HG03575 (cell line): ENCODE measurements around the gene FILIP1L.

Experiments
- ATAC-seq: cut with Tn5 transposase; IDR thresholded peaks from one replicate; pipeline ENCODE4 v1.9.1; 2021; ENCODE audit not compliant: unreplicated experiment, insufficient number of reproducible peaks, low FRiP score; ENCODE audit errors: extremely low read depth

The FILIP1L gene

DNA sequence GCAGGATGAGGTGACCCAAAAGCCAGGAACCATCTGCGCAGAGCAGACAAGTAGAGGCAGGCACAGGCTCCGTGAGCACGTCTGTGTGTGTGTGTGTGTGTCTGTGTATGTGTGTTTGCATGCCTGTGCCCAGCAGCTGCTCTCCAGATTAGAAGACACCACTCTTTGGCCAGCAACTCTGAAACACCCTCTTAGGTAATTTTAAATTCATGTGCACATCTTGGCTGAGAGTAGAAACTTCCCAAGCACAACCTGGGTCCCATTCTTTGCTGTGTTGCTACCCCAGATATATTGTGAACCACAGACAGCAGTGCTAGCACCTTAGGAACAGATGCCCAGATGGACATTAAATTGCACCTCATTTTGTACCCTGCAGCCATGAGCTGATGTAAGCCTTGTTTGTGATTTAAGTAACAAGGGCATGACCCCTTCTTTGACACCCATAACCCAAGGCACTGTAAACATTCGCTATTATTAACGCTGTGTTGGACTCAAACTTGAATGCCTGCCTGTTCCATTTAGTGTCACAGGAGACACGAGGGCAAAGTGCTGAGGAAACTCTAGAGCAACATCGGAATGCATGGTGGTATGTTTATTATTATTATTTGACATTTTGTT lies at the start of gene FILIP1L:
FILIP1L (minus strand) TSS at position 89 of the 618 bp plus-strand sequence.
- no peak for ATAC-seq

DNA sequence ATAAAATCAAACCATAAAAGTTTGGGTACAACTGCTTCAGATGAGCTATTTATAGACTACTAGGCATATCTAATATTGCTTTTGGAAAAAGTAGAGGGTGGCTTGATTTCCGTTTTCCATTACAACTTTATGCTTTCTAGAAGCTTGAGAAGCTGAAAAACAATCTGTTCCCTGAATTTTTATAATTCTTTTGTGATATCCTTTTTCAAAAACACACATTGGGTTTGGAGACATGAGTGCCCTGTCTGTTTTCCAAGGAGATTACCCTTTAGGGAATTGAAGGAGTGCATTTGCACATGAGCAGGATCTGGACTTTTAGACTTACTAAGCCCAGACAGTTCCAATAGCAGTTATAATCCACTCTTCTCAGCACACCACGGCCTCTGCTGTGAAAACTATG lies 49.5 kb upstream of the FILIP1L start:
- no peak for ATAC-seq

DNA sequence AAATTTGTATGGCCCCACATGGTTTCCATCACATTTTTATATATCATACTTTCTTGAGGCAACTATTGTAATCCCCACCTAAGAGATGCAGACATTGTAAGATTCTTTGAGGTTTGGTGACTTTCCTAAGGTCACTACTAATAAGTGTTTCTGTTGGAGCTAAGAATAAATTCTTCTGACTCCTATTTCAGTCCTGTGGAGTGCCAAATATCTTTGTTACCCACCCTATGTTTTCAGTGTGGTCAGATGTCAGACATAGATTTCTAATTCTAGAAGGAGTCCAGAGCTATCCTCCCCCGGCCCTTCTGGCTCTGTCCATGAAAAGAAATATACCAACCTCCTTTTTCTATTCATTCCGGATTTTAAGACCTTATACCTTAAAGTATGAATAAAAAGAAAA lies 46.2 kb upstream of the FILIP1L start:
- no peak for ATAC-seq

DNA sequence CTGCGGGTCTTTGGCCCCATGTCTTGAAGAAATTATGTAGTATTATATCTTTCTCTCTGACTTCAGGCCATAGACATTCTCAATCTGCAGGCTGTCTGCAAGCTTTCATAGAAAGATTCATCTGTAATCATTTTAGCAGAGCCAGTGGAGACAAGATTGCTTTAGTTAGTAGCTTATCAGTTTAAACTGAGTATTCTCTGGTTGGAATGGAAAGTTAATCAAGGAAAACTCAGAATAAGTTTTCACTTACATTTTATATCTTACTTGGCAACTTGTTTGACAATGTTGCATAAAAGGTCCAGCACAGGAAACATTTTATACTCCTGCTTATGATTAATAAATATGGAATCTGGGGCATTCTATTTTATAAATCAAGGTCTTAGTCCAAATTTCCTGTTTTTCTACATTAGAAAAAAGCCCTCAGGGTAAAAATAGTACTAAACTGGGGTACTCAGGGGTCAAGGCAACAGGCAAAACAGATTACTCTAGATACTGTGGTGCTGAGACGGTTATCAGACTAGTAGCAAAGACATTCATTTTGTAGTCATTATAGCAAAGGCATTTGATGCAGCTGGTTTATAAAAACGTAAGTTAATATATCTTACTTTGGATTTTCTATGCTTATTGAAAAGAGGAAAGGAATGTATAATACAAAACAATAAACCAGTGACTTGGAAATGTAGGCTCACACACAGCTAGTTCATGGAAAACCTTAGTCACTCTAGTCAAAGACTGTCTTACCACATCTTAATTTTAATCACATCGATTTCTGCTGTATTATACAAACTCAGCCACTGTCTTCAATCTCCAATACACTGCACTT lies 45.2 kb upstream of the FILIP1L start:
- no peak for ATAC-seq

DNA sequence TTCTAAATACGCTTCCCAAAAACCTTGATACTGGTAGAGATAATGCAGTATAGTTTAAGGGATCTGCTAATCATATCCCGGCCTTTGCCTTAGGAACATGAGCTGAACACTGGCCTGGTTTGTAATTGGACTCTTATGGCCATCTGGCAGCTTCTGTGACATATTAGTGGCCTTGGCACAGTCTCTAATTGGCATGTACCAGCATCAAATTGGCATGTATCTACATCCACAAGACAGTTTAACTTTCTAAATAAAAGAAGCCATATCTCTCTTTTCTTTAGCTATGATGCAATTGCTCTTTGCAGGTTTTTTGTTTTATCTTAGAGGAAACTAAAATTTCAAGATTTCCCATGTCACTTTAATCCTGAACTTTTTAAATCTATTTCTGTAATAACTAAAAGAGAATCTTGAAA lies 44.6 kb upstream of the FILIP1L start:
- ATAC-seq, result no peak

DNA sequence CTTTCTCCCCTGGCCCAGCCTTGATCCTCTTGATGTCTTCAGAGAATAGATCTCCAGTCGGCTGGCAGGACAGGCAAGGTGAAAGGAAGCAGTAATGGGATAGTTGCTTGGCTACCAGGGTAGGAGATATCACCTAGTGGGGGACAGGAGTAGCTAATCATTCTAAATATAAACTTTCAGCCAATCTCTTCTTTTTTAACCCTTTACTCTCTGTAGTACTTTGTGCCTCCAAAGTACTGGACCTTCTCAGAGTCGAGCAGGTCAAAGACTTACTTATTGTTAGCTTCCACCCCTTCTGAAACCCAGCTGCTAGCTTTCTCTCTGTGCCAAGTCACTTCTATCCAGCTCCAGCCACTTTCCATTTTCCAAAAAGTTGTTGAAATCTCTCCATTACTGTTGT lies 43.4 kb upstream of the FILIP1L start:
- ATAC-seq, result no peak

DNA sequence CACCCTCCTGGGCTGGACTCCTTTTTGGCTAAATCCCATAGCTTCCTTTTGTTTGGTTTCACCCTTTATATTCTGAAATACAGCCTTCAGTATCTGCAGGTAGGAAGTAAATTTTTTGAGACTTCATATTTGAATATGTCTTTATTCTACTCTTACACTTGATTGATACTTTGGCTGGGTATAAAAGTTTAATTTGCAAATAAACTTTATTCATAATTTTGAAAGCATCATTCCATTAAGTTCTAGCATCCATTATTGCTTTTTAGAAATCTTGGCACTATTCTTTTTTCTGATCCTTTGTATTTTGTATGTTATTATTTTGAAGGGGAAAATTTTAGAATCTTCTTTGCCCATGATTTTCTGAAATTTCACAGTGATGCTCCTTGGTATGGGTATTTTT lies 41.3 kb upstream of the FILIP1L start:
- ATAC-seq, result no peak

DNA sequence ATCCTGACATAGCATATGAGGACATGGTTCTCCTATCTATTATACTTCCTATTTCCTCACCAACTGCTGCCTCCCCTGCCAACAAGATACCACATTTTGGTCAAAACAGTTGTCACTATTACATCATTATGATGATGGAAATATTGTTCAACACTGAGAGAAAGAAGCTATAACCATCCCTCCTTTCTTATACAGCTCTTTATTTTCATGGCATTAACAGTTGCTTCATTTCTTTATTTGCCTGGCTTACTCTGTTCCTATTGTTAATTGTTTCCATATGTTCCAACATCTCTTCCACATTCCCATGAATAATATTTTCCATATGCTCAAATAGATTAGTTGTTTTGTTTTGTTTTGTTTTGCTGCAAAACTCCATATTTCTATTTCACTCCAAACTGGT lies 40.8 kb upstream of the FILIP1L start:
- no peak for ATAC-seq

DNA sequence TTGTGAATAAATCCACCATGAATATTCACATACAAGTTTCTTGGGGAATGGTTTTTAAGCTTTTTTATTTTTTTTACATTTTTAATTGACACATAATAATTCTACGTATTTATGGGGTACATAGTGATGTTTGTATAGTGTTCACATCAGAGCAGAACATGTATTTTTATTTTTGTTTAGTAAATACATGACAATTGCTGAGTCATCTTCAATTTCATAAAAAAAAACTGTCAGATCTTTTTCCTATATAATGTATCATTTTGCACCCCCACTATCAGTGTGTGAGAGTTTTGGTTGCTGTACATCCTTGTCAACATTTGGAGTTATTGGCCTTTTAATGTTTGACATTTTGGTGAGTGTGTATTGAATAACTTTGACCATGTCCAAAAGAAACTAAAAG lies 39.9 kb upstream of the FILIP1L start:
- no peak for ATAC-seq

DNA sequence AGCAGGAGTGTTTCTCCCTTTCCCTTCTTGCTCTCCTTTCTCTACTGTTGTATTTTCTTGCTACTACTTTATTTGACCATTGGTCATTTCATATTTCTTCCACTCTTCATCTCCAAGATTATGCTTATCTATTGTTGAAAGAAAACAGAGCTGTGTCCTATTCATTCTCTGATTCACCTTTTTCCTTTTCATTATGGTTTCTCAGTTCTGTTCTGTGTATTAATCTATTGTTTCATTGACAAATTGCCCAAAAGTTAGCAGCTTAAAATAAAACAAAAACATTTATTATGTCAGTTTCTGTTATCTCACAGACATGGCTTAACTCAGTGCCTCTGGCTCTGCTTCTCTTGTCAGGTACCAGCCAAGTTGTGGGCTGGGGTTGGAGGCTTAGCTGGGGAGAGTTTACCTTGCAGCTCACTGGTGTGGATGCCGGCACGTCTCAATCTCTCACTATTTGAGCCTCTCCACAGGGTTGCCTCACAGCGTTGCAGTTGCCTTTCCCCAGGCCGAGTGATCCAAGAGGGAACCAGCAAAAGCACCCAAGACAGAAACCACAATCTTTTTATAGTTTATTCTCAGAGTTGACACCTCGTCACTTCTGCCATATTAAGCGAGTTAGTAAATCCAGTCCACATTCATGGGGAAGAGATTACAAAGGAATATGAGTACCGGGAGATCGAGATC lies 36.9 kb upstream of the FILIP1L start:
- no peak for ATAC-seq

DNA sequence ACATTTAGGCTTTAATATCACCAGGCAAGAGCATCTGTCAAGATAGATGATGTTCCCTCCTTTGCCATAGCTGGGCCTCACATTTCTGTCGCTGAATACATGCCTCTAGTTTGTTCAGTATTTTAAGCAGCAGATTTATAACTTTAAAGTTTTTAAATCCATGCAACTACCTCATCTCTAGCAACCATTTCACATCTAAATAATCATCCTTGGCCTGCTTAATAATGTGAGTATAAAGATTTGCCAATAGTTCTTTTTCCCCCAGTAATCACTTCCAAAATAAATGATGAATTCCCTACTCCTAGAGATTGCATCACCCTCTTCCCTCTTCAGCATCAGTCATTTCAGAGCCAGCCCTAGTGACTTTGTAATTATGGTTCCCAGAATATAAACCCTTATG lies 36.2 kb upstream of the FILIP1L start:
- ATAC-seq, result no peak

DNA sequence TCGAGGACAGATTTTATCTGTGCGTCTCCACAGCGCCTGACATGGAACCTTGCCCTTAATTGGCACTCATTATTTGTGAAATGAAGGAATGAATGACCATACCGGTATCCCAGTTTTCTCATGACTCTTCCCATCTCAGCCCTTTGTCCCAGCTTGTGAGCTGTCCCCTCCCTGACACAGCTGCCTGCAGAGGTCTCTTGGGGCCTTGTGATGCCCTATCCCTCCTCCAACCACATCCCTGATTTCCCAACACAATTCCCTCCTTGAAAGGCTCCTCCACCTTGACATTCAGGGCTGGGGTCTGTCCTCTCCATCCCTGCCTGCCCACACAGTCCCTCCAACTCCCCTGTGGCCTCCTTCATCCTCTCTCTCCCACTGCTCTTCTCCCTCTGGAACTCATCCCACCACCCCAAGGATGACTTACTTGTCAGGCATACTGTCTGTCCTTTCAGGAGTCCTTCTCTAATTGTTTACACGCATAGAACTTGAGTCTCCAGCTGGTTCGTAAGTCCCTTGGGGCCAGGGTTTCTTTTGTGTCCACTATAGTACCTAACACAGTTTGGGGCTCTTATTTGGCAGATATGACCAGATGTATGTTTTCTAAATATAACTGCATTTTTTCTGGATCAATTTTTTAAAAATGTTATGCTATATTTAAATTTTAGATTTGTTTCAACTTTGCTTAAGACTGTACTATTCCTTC lies 35.6 kb upstream of the FILIP1L start:
- no peak for ATAC-seq

DNA sequence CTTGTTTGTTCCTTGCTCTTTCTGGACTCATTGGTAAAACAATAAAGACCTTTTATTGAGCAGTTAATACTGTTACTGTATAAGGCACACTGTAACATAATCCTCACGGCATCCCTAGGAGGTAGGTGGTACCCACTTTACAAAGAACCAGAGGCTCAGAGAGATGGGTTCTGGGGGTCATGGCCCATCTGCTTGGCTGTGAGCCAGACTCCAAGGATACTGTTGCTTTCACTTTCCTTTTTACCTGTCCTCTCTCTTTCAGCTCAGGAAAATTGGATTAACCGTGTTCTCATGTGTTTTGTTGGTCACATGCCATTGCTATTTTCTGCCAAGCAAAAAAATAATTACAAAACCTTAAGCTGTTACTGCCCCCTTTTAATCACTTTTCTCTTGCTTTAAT lies 34.8 kb upstream of the FILIP1L start:
- ATAC-seq, result no peak

DNA sequence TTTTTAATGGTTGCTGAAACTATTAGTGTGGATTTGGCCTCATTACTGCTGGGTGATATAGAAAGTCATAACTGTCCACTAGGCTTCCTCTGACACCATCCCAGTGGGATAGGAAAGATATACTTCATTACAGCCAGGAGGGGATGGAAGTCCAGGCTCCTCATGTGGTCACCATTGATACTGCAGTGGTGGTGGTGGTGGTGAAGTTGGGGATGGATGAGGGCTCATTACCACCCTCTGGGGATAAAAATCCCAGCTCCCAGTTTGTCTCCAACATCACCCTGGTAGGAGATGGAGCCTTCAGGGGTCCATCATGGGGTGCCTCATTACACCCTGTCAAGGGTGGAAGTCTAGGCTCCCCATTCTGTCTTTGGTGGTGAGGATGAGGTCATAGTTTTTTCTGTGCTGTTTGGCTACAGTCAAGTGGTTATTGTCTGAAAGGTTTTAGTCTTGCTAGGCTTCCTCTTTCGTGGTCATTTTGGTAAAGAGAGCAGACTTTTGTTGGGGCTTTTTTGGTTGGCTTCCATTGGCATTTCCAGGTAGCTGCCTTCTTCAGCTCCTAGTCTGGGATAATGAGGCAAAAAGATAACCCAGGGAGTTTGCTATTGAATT lies 30.1 kb upstream of the FILIP1L start:
- peak; percentile 57 for ATAC-seq

DNA sequence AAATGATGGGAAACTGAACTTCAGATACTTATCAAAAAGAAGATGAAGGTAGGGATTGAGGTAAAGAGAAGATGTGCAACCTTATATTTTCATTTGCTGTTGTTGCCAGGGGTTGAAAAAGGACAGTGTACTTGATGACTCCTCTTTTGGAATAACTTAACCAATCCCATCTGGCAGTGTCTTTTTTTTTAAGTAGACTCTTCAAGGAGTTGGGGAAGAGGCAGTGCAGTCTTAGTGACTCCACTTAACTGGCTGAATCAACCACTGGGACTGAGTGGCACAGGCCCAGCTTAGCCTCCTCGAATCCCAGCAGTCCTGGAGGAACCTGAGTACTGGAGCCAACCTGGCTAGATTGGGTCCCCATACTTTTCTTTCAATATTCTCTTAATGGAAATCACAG lies 27.3 kb upstream of the FILIP1L start:
- ATAC-seq, result no peak

DNA sequence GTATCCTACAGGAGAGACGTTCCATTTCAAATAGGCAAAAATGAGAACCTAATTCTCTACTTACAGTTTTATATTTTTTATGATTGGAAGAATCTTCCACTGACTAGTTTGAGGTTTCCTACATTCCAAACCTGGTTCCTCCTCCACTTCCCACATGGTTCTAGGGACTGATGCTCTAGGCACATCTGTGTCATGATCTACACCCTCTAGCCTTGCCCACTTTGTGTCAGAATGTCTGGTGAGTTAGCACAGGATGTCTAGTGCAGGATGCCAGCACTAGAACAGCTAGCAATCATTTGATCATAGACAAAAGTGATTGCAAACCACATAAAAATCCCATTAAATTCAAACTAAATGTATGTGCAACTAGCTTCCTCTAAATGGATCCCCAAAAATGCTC lies 26.7 kb upstream of the FILIP1L start:
- no peak for ATAC-seq

DNA sequence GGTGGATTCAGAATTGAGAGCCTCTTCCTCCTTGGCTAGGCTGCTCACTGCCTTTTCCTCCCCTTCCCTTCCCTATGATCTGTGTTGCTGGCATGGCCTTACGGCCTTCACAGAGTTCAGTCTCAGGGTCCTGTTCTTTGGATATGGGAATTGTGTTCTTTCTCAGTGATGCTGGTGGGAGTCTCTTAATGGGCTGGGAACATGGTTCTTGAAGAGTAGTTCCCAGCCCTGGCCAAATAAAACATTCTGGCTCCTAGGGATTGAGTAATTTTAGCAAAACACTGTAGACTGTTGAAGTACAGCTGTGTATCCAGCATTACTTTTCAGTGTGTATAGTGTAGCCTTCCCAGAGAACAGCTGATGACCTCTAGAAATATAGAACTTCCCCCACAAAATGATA lies 22.6 kb upstream of the FILIP1L start:
- no peak for ATAC-seq

DNA sequence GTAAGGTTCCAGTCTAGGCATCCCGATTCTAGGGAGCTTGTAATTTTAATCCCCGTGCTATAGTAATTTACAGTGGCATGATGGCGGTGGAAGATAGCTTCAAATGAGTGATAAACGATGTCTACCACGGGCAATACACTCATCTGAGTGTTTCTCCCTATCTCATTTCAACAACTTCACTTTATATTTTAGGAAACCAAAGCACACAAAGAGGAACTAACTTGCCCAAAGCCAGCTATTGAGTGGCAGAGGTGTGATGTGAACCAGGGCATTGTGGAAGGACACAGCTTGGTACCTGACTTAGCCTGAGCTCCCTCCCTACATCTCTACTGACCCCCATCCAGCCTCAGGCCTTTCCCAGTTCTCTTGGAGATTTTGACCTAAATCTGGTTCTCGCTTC lies 16.9 kb upstream of the FILIP1L start:
- no peak for ATAC-seq

DNA sequence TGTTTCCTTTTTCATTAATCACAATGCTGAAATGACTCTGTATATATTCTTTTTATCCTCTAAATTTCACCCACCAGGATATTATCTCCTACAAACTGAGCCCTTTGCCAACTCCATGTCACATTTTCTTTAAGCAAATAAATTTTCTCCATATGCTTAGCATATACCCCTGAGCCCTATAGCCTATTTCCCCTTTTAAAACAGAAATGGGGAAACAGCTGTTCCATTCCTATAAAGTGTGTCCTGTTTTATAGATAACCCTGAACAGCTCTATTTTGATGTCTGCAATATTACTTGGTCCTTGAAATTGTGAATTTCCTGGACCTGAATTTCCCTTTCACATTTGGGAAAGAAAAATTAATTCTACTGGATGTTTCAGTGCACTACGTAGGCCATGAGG lies 15.6 kb upstream of the FILIP1L start:
- ATAC-seq, result no peak
